ENCODE measurements around the gene BSCL2.

DNA sequence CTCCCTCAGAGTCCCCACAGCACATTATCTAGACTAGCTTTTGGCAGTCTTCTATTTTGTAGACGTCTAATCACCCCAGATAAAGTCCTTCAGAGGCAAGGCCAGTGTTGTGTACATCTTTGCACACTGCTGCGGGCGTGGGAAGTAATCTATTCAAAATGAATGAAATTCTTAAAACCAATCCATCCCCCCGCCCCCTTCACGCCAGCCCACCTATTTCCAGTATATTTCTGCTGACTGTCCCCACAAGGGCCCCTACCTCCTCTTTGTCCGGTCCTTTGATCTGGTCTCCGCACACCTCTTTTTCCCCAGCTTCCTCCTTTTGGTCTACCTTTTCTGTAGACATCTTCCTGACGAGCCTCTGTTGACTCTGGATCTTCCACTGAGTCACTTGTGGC, 375 bp downstream of the BSCL2 start:
- TF ChIP-seq, protein P1, sequence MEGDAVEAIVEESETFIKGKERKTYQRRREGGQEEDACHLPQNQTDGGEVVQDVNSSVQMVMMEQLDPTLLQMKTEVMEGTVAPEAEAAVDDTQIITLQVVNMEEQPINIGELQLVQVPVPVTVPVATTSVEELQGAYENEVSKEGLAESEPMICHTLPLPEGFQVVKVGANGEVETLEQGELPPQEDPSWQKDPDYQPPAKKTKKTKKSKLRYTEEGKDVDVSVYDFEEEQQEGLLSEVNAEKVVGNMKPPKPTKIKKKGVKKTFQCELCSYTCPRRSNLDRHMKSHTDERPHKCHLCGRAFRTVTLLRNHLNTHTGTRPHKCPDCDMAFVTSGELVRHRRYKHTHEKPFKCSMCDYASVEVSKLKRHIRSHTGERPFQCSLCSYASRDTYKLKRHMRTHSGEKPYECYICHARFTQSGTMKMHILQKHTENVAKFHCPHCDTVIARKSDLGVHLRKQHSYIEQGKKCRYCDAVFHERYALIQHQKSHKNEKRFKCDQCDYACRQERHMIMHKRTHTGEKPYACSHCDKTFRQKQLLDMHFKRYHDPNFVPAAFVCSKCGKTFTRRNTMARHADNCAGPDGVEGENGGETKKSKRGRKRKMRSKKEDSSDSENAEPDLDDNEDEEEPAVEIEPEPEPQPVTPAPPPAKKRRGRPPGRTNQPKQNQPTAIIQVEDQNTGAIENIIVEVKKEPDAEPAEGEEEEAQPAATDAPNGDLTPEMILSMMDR (IDR thresholded peaks at IDR 0.05; ENCODE audit: low read length): no peak
- TF ChIP-seq EZH2 (optimal IDR thresholded peaks at IDR 0.05; ENCODE audit: low read depth, low read length): no peak

Measured in MM.1S (cell line).